ENCODE data around the gene FCHO2.

DNA sequence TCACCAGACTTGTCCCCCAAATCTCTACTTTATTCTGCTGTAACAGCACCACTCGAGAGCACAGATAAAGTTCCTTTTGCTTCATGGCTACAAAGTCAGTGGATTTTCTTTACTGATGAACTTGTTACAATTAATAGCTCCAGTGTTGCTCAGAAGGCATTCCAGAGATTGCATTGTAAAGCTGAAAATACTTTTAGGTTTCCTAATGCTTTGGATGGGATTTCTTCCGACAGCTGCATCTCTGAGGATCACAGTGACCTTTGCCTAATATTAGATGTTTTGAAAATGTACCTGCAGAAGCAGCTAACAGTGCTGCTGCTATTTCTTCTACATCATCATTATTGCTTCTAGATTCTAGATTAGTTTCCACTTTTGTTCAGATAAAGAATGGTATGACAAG, 105.8 kb downstream of the FCHO2 start:
- TF ChIP-seq, protein P1, sequence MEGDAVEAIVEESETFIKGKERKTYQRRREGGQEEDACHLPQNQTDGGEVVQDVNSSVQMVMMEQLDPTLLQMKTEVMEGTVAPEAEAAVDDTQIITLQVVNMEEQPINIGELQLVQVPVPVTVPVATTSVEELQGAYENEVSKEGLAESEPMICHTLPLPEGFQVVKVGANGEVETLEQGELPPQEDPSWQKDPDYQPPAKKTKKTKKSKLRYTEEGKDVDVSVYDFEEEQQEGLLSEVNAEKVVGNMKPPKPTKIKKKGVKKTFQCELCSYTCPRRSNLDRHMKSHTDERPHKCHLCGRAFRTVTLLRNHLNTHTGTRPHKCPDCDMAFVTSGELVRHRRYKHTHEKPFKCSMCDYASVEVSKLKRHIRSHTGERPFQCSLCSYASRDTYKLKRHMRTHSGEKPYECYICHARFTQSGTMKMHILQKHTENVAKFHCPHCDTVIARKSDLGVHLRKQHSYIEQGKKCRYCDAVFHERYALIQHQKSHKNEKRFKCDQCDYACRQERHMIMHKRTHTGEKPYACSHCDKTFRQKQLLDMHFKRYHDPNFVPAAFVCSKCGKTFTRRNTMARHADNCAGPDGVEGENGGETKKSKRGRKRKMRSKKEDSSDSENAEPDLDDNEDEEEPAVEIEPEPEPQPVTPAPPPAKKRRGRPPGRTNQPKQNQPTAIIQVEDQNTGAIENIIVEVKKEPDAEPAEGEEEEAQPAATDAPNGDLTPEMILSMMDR (IDR thresholded peaks at IDR 0.05; ENCODE audit: low read length), result no peak
- no peak for TF ChIP-seq EZH2 (IDR thresholded peaks at IDR 0.05; ENCODE audit: borderline replicate concordance, low read length)
